ENCODE data around the gene NTSR1. TPM values are rescaled to one million over a fixed set of nuclear protein-coding genes. Genes with fewer than 3 reads are reported as not detected.

Gene NTSR1
- total RNA-seq, 1 donor from 2014 or later = not detected

DNA sequence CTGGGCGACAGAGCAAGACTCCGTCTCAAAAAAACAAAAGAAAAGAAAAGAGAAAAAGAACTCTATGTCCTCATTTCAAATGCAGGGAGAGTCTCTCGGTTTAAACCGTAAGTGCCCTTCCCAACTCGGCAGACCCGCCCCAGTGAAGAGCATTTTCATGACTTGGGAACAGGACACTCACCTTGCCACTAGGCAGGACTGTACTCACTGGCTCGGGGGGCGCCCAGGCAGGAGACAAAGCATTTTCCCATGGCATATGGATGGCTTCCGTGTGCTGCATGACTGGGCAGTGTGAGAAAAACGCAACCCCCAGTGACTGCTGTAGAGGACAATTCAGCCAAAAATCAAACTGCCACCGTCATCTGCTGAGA lies 64.0 kb downstream of the NTSR1 start:
- Mint-ChIP-seq H3K27ac (ENCODE audit: unreplicated experiment) (peak overlapping the region; percentile 71), H3K4me3 (no peak overlapping the region), H3K27me3 (ENCODE audit: low read depth) (peaks cover 5% of the 10 kb centered on the region), H3K9me3 (no peaks in the 10 kb centered on the region), H3K36me3 (ENCODE audit: low read depth) (no peaks in the 10 kb centered on the region), H3K4me1 (peaks cover 38% of the 10 kb centered on the region)
- DNase-seq (ENCODE audit: low read depth, low spot score) = no peak
- TF ChIP-seq, protein P1, sequence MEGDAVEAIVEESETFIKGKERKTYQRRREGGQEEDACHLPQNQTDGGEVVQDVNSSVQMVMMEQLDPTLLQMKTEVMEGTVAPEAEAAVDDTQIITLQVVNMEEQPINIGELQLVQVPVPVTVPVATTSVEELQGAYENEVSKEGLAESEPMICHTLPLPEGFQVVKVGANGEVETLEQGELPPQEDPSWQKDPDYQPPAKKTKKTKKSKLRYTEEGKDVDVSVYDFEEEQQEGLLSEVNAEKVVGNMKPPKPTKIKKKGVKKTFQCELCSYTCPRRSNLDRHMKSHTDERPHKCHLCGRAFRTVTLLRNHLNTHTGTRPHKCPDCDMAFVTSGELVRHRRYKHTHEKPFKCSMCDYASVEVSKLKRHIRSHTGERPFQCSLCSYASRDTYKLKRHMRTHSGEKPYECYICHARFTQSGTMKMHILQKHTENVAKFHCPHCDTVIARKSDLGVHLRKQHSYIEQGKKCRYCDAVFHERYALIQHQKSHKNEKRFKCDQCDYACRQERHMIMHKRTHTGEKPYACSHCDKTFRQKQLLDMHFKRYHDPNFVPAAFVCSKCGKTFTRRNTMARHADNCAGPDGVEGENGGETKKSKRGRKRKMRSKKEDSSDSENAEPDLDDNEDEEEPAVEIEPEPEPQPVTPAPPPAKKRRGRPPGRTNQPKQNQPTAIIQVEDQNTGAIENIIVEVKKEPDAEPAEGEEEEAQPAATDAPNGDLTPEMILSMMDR (conservative IDR thresholded peaks at IDR 0.05) = no peak

DNA sequence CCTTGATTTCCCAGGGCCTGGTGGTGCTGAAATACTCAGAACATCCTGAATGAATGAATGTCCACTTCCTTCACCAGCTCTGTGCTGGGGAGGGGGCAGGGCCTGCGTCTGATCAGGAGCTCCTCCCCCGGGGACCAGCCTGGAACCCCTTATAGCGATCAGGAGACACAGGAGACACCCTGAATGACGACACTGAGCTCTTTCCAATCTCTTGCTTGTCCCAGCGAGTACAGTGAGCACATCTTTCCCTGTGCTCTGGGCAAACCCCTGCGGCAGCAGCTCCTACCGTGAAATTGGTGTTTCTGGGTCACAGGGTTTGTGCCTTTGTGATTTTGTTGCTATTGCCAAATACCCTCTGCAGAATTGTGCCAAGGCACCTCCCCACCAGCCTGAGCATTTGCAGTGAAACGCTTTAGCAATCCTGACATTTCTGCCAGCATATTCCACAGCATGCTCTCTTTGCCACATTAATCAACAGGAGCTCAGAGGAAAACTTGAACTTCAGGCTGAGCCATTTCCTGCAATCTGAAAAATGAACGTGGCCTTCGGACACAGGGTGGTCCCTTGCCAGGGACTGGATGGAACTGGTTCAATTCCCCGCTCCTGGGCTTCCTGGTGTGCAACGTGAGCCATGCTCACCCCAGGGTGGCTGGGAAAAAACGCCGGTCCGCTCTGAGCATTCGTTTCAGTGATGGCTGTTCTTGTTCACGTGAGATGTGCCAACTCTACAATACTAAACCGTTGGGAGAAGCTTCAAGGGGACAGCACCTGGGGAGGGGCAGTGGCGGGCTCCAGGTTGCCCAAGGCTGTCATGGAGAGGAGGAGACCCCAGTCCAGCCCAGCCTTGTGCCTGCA lies 64.6 kb downstream of the NTSR1 start:
- Mint-ChIP-seq H3K27ac (ENCODE audit: unreplicated experiment) (no peak overlapping the region), H3K4me3 (no peak overlapping the region)
- TF ChIP-seq, protein P1 (conservative IDR thresholded peaks at IDR 0.05) = no peak

DNA sequence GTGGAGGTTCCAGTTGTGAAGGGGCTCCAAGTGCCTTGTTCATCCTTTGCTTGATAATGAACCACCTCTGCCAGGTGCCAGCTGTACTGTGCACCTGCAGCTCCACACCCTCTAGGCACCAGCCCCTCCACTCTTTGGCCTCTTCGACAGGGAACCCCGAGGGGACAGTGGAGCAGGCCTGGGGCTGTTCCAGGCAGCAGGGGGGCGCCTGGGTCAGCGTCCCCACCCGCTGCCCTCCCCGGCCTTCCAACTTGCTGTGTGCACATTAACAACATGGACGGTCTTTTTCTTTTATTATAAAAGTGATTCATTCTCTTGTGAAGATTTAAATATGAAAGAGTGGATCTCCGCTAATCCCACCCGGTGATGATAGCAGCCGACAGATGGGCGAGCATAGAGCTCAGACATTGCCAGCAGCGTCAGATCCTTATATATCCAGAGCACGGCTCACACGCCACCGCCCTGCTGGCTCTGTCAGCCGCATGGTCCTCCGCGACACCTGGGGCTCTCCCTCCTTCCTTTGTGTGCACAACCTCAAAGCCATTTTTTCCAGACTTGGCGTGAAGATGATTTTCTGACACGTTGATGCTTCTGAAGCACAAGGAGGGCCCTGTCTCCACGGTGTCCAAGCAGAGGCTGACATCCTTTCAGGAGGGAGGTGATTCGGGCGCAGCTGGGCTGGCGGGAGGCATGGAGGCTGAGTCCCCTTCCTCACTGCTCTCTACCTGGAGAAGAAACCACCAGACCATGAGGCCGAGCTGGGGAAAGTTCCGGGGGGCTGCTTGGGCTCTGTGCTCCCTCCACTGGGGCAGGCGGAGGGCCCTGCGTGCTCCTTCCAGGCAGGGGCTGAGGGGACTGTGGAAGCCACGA lies 65.4 kb downstream of the NTSR1 start:
- Mint-ChIP-seq H3K27me3 (ENCODE audit: low read depth) (peaks cover 5% of the 10 kb centered on the region), H3K4me1 (peaks cover 28% of the 10 kb centered on the region), H3K27ac (ENCODE audit: unreplicated experiment) (no peak overlapping the region), H3K36me3 (ENCODE audit: low read depth) (no peaks in the 10 kb centered on the region), H3K9me3 (no peaks in the 10 kb centered on the region), H3K4me3 (no peak overlapping the region)
- DNase-seq (ENCODE audit: low read depth, low spot score) = no peak
- TF ChIP-seq, protein P1 (conservative IDR thresholded peaks at IDR 0.05) = no peak

More for the DNA sequence above, 64.6 kb downstream of the NTSR1 start:
- no peak for DNase-seq (ENCODE audit: low read depth, low spot score)
- Mint-ChIP-seq H3K4me1 (peaks cover 36% of the 10 kb centered on the region), H3K27me3 (ENCODE audit: low read depth) (peaks cover 5% of the 10 kb centered on the region), H3K9me3 (no peaks in the 10 kb centered on the region), H3K36me3 (ENCODE audit: low read depth) (no peaks in the 10 kb centered on the region)

DNA sequence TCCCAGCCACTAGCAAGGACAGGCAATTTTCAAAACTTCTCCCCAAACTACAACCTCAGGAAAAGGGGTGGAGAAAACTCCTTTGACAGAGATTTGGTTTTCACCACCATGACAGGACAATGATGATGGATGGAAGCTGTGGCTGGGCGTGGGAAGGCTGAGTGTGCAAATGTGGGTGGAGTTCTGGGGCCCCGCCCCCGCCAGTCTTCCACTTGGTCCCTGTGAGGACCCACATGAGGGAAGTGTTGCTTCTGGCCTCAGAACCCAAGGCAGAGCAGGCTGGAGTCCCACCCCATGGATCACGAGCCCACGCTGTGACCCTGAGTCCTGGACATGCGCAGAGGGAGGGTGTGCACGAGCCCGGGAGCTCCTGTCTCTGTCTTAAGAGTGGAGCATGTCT lies 66.1 kb downstream of the NTSR1 start:
- Mint-ChIP-seq H3K4me1 (peaks cover 24% of the 10 kb centered on the region), H3K27ac (ENCODE audit: unreplicated experiment) (no peak overlapping the region), H3K36me3 (ENCODE audit: low read depth) (no peaks in the 10 kb centered on the region), H3K4me3 (no peak overlapping the region), H3K9me3 (no peaks in the 10 kb centered on the region), H3K27me3 (ENCODE audit: low read depth) (peaks cover 5% of the 10 kb centered on the region)
- no peak for DNase-seq (ENCODE audit: low read depth, low spot score)
- TF ChIP-seq, protein P1 (conservative IDR thresholded peaks at IDR 0.05) = no peak

DNA sequence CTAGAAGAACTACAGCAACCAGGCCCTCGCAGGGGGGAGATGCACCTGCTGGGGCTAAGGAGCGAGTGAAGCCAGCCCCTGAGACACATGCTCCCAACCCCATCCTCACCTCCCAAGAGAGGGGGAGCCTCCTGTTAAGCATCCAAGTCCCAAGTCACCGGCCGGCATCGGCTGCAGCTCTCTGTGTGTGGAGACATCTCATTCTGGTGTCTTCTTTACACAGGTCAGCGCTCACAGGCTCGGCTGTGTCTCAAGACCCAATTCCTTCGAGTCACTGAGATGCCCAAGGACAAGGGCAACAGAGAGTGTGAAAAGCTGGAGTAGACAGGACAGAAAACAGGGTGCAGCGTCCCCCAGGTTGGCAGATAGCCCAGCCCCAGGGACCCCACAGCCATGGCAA lies 66.6 kb downstream of the NTSR1 start:
- no peak for DNase-seq (ENCODE audit: low read depth, low spot score)
- no peak overlapping the region for H3K27ac Mint-ChIP-seq (ENCODE audit: unreplicated experiment)
- H3K27me3 Mint-ChIP-seq (ENCODE audit: low read depth) = peaks cover 5% of the 10 kb centered on the region
- TF ChIP-seq, protein P1 (conservative IDR thresholded peaks at IDR 0.05) = no peak
- no peaks in the 10 kb centered on the region for H3K36me3 Mint-ChIP-seq (ENCODE audit: low read depth)
- no peak overlapping the region for H3K4me3 Mint-ChIP-seq
- peaks cover 24% of the 10 kb centered on the region for H3K4me1 Mint-ChIP-seq
- H3K9me3 Mint-ChIP-seq = no peaks in the 10 kb centered on the region
